ENCODE results near the gene IL22. TPM values are rescaled to one million over a fixed set of nuclear protein-coding genes. Genes with fewer than 3 reads are reported as not detected.
"Not testable (repeated sequence)": the region's sequence is repeated elsewhere in the genome, so short reads cannot be mapped to it uniquely, and the experiment has no call there.

Gene IL22
- total RNA-seq, 2 donors from 2014 or later = 0.89 to 5.4 TPM

GRCh38 chr12:68221497-68221896 is 31.9 kb downstream of the IL22 start:
- Mint-ChIP-seq H3K27ac (no peak overlapping the region), H3K27me3 (ENCODE audit: low read depth) (peaks cover 22% of the 10 kb centered on the region), H3K36me3 (ENCODE audit: insufficient read depth in 2 of 2) (no peaks in the 10 kb centered on the region), H3K4me1 (ENCODE audit: low read depth) (peaks cover 12% of the 10 kb centered on the region), H3K9me3 (no peaks in the 10 kb centered on the region), H3K4me3 (no peak overlapping the region)
- ATAC-seq (replicated peaks in 1 of 2) (no peak), DNase-seq (no peak)

GRCh38 chr12:68210875-68211274 is 42.5 kb downstream of the IL22 start:
- ATAC-seq (replicated peaks in 1 of 2) = no peak
- Mint-ChIP-seq H3K9me3 (peaks cover 3% of the 10 kb centered on the region in 2 donors), H3K4me1 (ENCODE audit: low read depth) (peaks cover 17% of the 10 kb centered on the region), H3K36me3 (ENCODE audit: insufficient read depth in 2 of 2) (peaks cover 0 to 2% of the 10 kb centered on the region in 2 donors), H3K27ac (no peak overlapping the region), H3K4me3 (no peak overlapping the region), H3K27me3 (ENCODE audit: low read depth) (peaks cover 35% of the 10 kb centered on the region)
- DNase-seq = no peak

- ATAC-seq (replicated peaks in 1 of 2); DNase-seq; H3K9me3 Mint-ChIP-seq; H3K36me3 Mint-ChIP-seq (ENCODE audit: insufficient read depth in 2 of 2); H3K27ac Mint-ChIP-seq; H3K4me3 Mint-ChIP-seq: not testable (repeated sequence)
- peaks cover 17% of the 10 kb centered on the region for H3K4me1 Mint-ChIP-seq (ENCODE audit: low read depth)
- peaks cover 52% of the 10 kb centered on the region for H3K27me3 Mint-ChIP-seq (ENCODE audit: low read depth)
These were observed 44.2 kb downstream of the IL22 start for GRCh38 chr12:68209048-68209728.

- DNase-seq (no peak), ATAC-seq (replicated peaks in 1 of 2) (no peak)
- Mint-ChIP-seq H3K27ac (no peak overlapping the region), H3K27me3 (ENCODE audit: low read depth) (peaks cover 52% of the 10 kb centered on the region), H3K4me3 (no peak overlapping the region), H3K4me1 (ENCODE audit: low read depth) (peaks cover 30% of the 10 kb centered on the region), H3K36me3 (ENCODE audit: insufficient read depth in 2 of 2) (peaks cover 0 to 2% of the 10 kb centered on the region in 2 donors), H3K9me3 (peaks cover 3% of the 10 kb centered on the region in 2 donors)
These were observed 46.1 kb downstream of the IL22 start for GRCh38 chr12:68207276-68207675.

- H3K36me3 Mint-ChIP-seq (ENCODE audit: insufficient read depth in 2 of 2) = no peaks in the 10 kb centered on the region
- H3K9me3 Mint-ChIP-seq = no peaks in the 10 kb centered on the region
- DNase-seq (no peak), ATAC-seq (replicated peaks in 1 of 2) (no peak)
- peaks cover 24% of the 10 kb centered on the region for H3K4me1 Mint-ChIP-seq (ENCODE audit: low read depth)
- H3K27ac Mint-ChIP-seq = no peak overlapping the region
- no peak overlapping the region for H3K4me3 Mint-ChIP-seq
- H3K27me3 Mint-ChIP-seq (ENCODE audit: low read depth) = peaks cover 47% of the 10 kb centered on the region
These were observed 47.0 kb downstream of the IL22 start for GRCh38 chr12:68206446-68206845.

GRCh38 chr12:68203460-68203875 is 49.9 kb downstream of the IL22 start:
- peak overlapping the region in 1 of 2 donors; percentile 23 for H3K4me3 Mint-ChIP-seq
- no peaks in the 10 kb centered on the region for H3K9me3 Mint-ChIP-seq
- ATAC-seq (replicated peaks in 1 of 2) = peak; percentile 57 to 65
- no peaks in the 10 kb centered on the region for H3K36me3 Mint-ChIP-seq (ENCODE audit: insufficient read depth in 2 of 2)
- no peak overlapping the region for H3K27ac Mint-ChIP-seq
- DNase-seq = no peak
- H3K27me3 Mint-ChIP-seq (ENCODE audit: low read depth) = peaks cover 40% of the 10 kb centered on the region
- H3K4me1 Mint-ChIP-seq (ENCODE audit: low read depth) = peaks cover 42% of the 10 kb centered on the region

GRCh38 chr12:68200854-68201253 is 52.5 kb downstream of the IL22 start:
- no peak for ATAC-seq (replicated peaks in 1 of 2)
- no peak overlapping the region for H3K27ac Mint-ChIP-seq

GRCh38 chr12:68199127-68199526 is 54.3 kb downstream of the IL22 start:
- peaks cover 40% of the 10 kb centered on the region for H3K4me1 Mint-ChIP-seq (ENCODE audit: low read depth)
- H3K9me3 Mint-ChIP-seq = no peaks in the 10 kb centered on the region
- peak overlapping the region; percentile 81 for H3K27ac Mint-ChIP-seq
- ATAC-seq (replicated peaks in 1 of 2) = no peak
- peak overlapping the region in 1 of 2 donors; percentile 69 for H3K4me3 Mint-ChIP-seq
- no peak for DNase-seq
- no peaks in the 10 kb centered on the region for H3K36me3 Mint-ChIP-seq (ENCODE audit: insufficient read depth in 2 of 2)
- peaks cover 10% of the 10 kb centered on the region for H3K27me3 Mint-ChIP-seq (ENCODE audit: low read depth)

More at GRCh38 chr12:68200854-68201253, 52.5 kb downstream of the IL22 start:
- DNase-seq = no peak
- Mint-ChIP-seq H3K9me3 (no peaks in the 10 kb centered on the region), H3K4me3 (no peak overlapping the region), H3K36me3 (ENCODE audit: insufficient read depth in 2 of 2) (no peaks in the 10 kb centered on the region), H3K27me3 (ENCODE audit: low read depth) (peaks cover 27% of the 10 kb centered on the region), H3K4me1 (ENCODE audit: low read depth) (peaks cover 40% of the 10 kb centered on the region)

- peaks cover 39% of the 10 kb centered on the region for H3K4me1 Mint-ChIP-seq (ENCODE audit: low read depth)
- no peaks in the 10 kb centered on the region for H3K36me3 Mint-ChIP-seq (ENCODE audit: insufficient read depth in 2 of 2)
- no peaks in the 10 kb centered on the region for H3K9me3 Mint-ChIP-seq
- ATAC-seq (replicated peaks in 1 of 2) (peak; percentile 62 to 70), DNase-seq (no peak)
- peaks cover 10% of the 10 kb centered on the region for H3K27me3 Mint-ChIP-seq (ENCODE audit: low read depth)
- H3K27ac Mint-ChIP-seq = peak overlapping the region; percentile 81
- peak overlapping the region; percentile 58 to 69 for H3K4me3 Mint-ChIP-seq
These were observed 54.8 kb downstream of the IL22 start for GRCh38 chr12:68198507-68199086.

Other genes with a start within 250 kb of the IL22 start
- 10 to 100 TPM; 34.3 to 77.1 TPM for gene IFNG, start 93.9 kb downstream of the IL22 start, total RNA-seq
- 1 to 10 TPM in 1 of 2 donors, under 1 TPM in 1; 0.53 to 1.6 TPM for gene IL26, start 27.8 kb downstream of the IL22 start, total RNA-seq
- 10 to 100 TPM; 19.0 to 27.3 TPM for gene MDM1, start 78.8 kb upstream of the IL22 start, total RNA-seq

Data from activated T-cell treated with anti-CD3 and anti-CD28 coated beads, Interleukin-2, amount 50 U/mL, for 72 hours (primary cell).